MM.1S (cell line): Measurements from ENCODE around the gene TRIM25.

Experiments
- DNase-seq: peaks from one replicate; pipeline ENCODE4 v3.0.0-alpha.2; 2015
- H2AFZ ChIP-seq: fragments of 300-600 bp; sonication (generic); 2 replicates; pipeline ENCODE4 v1.6.0; 2016; ENCODE audit warnings: antibody characterized with exemption, low read length
- H3F3A ChIP-seq: fragments of 300-600 bp; sonication (generic); 2 replicates; pipeline ENCODE4 v1.6.1; 2016; ENCODE audit warnings: mild to moderate bottlenecking, antibody characterized with exemption, low read length, moderate library complexity, mixed read lengths; ENCODE audit not compliant: insufficient read depth
- H3K27ac ChIP-seq: fragments of 300-600 bp; sonication (generic); 2 replicates; pipeline ENCODE4 v1.5.1; 2016; ENCODE audit warnings: mild to moderate bottlenecking, low read length
- H3K27me3 ChIP-seq: fragments of 300-600 bp; sonication (generic); replicated peaks from 2 replicates; pipeline ENCODE4 v1.6.0; 2016; ENCODE audit warnings: low read length; ENCODE audit not compliant: insufficient read depth
- H3K36me3 ChIP-seq: fragments of 300-600 bp; sonication (generic); replicated peaks from 2 replicates; pipeline ENCODE4 v1.6.1; 2016; ENCODE audit warnings: mild to moderate bottlenecking, low read length, mixed read lengths; ENCODE audit not compliant: insufficient read depth
- H3K4me1 ChIP-seq: fragments of 300-600 bp; sonication (generic); 2 replicates; pipeline ENCODE4 v1.6.1; 2016; ENCODE audit warnings: low read length, mixed read lengths
- H3K4me2 ChIP-seq: fragments of 300-600 bp; sonication (generic); 2 replicates; pipeline ENCODE4 v1.6.0; 2016; ENCODE audit warnings: low read depth, low read length
- H3K4me3 ChIP-seq: fragments of 300-600 bp; sonication (generic); 2 replicates; pipeline ENCODE4 v1.5.1; 2016; ENCODE audit warnings: low read length, mixed read lengths
- H3K79me2 ChIP-seq: fragments of 300-600 bp; sonication (generic); 2 replicates; pipeline ENCODE4 v1.6.1; 2016; ENCODE audit warnings: mixed run types, low read length, mixed read lengths
- H3K9ac ChIP-seq: fragments of 300-600 bp; sonication (generic); 2 replicates; pipeline ENCODE4 v1.6.1; 2016; ENCODE audit warnings: low read length, mixed read lengths
- H3K9me2 ChIP-seq: fragments of 300-600 bp; sonication (generic); replicated peaks from 2 replicates; pipeline ENCODE4 v1.6.1; 2016; ENCODE audit warnings: mild to moderate bottlenecking, low read length, mixed read lengths; ENCODE audit not compliant: insufficient read depth
- H3K9me3 ChIP-seq: fragments of 300-600 bp; sonication (generic); replicated peaks from 2 replicates; pipeline ENCODE4 v1.6.1; 2016; ENCODE audit warnings: mild to moderate bottlenecking, low read length, mixed read lengths; ENCODE audit not compliant: insufficient read depth
- H4K20me1 ChIP-seq: fragments of 300-600 bp; sonication (generic); 2 replicates; pipeline ENCODE4 v1.6.1; 2016; ENCODE audit warnings: mild to moderate bottlenecking, low read length, moderate library complexity, mixed read lengths; ENCODE audit not compliant: insufficient read depth
- EZH2 ChIP-seq: fragments of 300-600 bp; sonication (generic); optimal IDR thresholded peaks from 2 replicates; pipeline ENCODE3; 2017; ENCODE audit warnings: low read depth, mild to moderate bottlenecking, antibody characterized with exemption, low read length, mixed read lengths
- EZH2phosphoT487 ChIP-seq: fragments of 300-600 bp; sonication (generic); IDR thresholded peaks from 2 replicates; pipeline ENCODE4 v1.6.1; 2018; ENCODE audit warnings: antibody characterized with exemption, low read length
- TF ChIP-seq, protein P1 (sequence below): fragments of 300-600 bp; sonication (generic); IDR thresholded peaks from 2 replicates; pipeline ENCODE4 v1.5.1; 2016; ENCODE audit warnings: antibody characterized with exemption, low read length, mixed read lengths

The TRIM25 gene

DNA sequence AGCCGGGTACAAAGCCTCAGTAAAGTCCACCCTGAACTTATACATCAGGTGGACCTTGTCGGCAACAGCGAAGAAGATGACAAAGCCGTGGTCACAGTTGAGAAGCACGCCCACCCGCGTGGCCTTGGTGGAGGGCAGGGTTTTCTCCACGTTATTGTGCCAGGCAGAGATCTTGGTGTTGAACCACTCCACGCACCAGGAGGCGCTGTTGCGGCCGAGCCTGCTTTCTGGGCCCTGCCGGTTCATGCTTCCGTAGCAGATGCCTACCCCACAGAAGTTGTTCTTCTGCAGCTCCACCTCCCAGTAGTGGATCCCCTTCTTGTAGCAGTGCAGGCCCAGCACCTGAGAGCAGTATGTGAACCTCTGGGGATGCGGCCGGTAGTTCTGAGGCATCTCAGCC is 22.1 kb downstream of the TRIM25 start:
- H2AFZ ChIP-seq: no peak overlapping the region
- no peak for TF ChIP-seq EZH2phosphoT487
- TF ChIP-seq, protein P1, sequence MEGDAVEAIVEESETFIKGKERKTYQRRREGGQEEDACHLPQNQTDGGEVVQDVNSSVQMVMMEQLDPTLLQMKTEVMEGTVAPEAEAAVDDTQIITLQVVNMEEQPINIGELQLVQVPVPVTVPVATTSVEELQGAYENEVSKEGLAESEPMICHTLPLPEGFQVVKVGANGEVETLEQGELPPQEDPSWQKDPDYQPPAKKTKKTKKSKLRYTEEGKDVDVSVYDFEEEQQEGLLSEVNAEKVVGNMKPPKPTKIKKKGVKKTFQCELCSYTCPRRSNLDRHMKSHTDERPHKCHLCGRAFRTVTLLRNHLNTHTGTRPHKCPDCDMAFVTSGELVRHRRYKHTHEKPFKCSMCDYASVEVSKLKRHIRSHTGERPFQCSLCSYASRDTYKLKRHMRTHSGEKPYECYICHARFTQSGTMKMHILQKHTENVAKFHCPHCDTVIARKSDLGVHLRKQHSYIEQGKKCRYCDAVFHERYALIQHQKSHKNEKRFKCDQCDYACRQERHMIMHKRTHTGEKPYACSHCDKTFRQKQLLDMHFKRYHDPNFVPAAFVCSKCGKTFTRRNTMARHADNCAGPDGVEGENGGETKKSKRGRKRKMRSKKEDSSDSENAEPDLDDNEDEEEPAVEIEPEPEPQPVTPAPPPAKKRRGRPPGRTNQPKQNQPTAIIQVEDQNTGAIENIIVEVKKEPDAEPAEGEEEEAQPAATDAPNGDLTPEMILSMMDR: peak; percentile 33
- H3F3A ChIP-seq: no peaks in the 10 kb centered on the region; the same call in 1 of the 2 replicates
- peaks cover 44% of the 10 kb centered on the region for H3K36me3 ChIP-seq
- no peaks in the 10 kb centered on the region for H3K9me3 ChIP-seq
- no peaks in the 10 kb centered on the region for H3K27me3 ChIP-seq
- no peak for DNase-seq
- no peak overlapping the region for H3K9ac ChIP-seq
- H3K9me2 ChIP-seq: no peaks in the 10 kb centered on the region
- no peak overlapping the region for H3K4me3 ChIP-seq
- no peak overlapping the region for H3K27ac ChIP-seq
- no peaks in the 10 kb centered on the region for H4K20me1 ChIP-seq
- H3K4me2 ChIP-seq: no peak overlapping the region
- H3K79me2 ChIP-seq: peaks cover 49% of the 10 kb centered on the region
- H3K4me1 ChIP-seq: peaks cover 3% of the 10 kb centered on the region; the same call in 1 of the 2 replicates

DNA sequence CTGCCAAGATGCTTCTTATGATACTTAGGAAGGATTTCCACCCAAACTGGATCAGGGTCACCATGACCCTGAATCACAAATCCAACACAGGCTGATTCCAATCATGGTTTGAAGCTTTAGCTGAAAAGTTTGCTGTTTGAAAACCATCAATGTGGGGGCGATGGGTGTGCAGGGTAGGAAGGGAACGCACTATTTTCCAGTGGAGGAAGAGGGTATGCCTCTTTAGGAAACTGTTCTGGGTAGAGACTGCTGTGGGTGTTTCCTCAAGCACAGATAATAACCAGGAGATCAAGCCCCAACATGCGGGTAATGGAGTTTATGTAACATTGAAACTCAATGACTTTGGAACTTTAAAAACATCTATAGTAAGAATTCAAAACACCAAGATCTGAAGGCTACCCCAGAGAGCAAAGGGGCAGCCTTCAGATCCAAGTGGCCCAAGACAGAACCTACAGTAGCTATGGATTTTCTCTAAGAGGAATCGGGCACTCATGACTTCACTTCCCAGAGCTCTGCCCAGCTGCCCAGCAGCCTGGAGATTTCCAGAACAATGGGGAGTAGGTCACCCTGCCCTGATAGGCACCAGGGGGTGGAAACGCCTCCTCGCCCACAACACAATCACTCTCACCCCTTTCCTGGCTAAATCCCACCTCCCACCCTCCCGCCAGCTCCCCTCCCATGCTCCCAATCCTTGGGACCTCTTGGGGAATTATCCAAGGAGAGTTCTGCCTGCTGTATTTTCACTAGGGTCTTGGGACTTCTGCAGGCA is 22.8 kb downstream of the TRIM25 start:
- Histone ChIP-seq H3K36me3 (peaks cover 44% of the 10 kb centered on the region), H3K9ac (no peak overlapping the region), H3K4me3 (no peak overlapping the region), H3K4me1 (no peaks in the 10 kb centered on the region), H3F3A (no peaks in the 10 kb centered on the region; the same call in 1 of the 2 replicates), H3K27ac (no peak overlapping the region), H2AFZ (no peak overlapping the region), H3K9me3 (no peaks in the 10 kb centered on the region), H3K4me2 (no peak overlapping the region), H4K20me1 (no peaks in the 10 kb centered on the region), H3K79me2 (peaks cover 43% of the 10 kb centered on the region), H3K27me3 (no peaks in the 10 kb centered on the region), H3K9me2 (no peaks in the 10 kb centered on the region)
- TF ChIP-seq, protein P1: no peak
- no peak for TF ChIP-seq EZH2phosphoT487
- no peak for TF ChIP-seq EZH2
- no peak for DNase-seq

DNA sequence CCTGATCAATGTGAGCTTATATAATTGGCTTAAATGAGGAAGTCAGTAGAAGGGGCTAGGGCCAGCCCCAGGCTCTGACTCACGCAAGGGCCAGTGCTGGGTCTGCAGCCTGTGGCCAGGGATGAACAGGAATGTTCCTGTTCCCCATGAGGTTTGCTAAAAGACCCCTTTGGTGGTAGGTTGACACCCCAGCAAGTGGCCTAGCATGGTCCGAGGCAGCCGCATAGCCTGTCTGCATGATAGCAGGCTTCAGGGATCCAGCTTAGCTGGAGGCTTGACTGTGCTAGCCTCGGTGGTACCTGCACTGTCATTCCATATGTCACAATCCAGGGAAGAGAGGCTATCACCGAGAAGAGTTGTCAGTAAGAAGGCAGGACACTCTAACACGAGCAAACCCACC is 23.5 kb downstream of the TRIM25 start:
- no peaks in the 10 kb centered on the region for H3K9me3 ChIP-seq
- H2AFZ ChIP-seq: no peak overlapping the region
- no peaks in the 10 kb centered on the region; the same call in 1 of the 2 replicates for H3F3A ChIP-seq
- H3K9me2 ChIP-seq: no peaks in the 10 kb centered on the region
- H3K36me3 ChIP-seq: peaks cover 41% of the 10 kb centered on the region
- H3K27me3 ChIP-seq: no peaks in the 10 kb centered on the region
- peaks cover 36% of the 10 kb centered on the region for H3K79me2 ChIP-seq
- TF ChIP-seq, protein P1: no peak
- TF ChIP-seq EZH2 (no peak), EZH2phosphoT487 (no peak)
- no peak overlapping the region for H3K4me3 ChIP-seq
- no peak for DNase-seq
- H3K9ac ChIP-seq: no peak overlapping the region
- no peak overlapping the region for H3K4me2 ChIP-seq
- no peaks in the 10 kb centered on the region for H3K4me1 ChIP-seq
- H4K20me1 ChIP-seq: no peaks in the 10 kb centered on the region
- H3K27ac ChIP-seq: no peak overlapping the region
